ENCODE data around the gene LAMTOR2. TPM values are rescaled to one million over a fixed set of nuclear protein-coding genes. Genes with fewer than 3 reads are reported as not detected.
"Not testable (repeated sequence)": the region's sequence is repeated elsewhere in the genome, so short reads cannot be mapped to it uniquely, and the experiment has no call there.

The LAMTOR2 gene
- total RNA-seq = 64.4 TPM
- long read RNA-seq, transcript LAMTOR2-203 (4 exons, 655 nt) = major isoform, 35 of 41 reads
- long read RNA-seq, partial matches to known transcripts = 0 of 41 reads
- long read RNA-seq, other reads (novel, unspliced or antisense) = 2 of 41 reads

DNA sequence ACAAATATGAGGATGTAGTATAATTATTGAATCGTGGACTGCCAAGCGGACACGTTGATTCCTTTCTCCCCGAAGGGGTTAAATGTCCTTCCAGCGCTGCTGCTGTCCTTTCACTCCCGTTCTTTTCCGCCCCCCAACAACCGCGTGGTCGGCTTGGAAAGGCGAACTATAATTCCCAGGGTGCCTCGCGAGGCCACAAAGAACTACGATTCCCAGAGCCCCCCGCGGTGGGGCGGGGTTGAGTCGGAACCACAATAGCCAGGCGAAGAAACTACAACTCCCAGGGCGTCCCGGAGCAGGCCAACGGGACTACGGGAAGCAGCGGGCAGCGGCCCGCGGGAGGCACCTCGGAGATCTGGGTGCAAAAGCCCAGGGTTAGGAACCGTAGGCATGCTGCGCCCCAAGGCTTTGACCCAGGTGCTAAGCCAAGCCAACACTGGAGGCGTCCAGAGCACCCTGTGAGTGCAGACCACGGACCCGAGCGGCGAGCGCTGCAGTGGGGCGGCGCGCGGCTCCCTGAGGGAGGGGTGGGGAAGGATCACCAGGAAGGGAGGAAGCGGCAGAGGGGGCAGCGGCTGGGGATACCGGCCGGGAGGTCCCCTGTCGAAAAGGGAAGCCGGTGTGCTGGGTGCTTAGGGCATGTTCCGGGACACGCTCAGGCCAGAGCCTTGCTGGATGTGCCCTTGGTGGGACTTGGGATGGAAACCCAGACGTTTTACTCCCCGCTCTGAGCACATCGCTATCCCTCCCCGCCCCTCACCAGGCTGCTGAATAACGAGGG, at the start of gene LAMTOR2:
Gene LAMTOR2, plus strand, starts transcription at position 283 of the 781 bp plus-strand sequence. Its CDS starts 108 bp downstream, at position 391.
- peak; percentile 93 for ATAC-seq (ENCODE audit: poor library complexity)
- intact Hi-C loops (cut with DNase I) = no loop called here
- DNase-seq = peak; percentile 99

DNA sequence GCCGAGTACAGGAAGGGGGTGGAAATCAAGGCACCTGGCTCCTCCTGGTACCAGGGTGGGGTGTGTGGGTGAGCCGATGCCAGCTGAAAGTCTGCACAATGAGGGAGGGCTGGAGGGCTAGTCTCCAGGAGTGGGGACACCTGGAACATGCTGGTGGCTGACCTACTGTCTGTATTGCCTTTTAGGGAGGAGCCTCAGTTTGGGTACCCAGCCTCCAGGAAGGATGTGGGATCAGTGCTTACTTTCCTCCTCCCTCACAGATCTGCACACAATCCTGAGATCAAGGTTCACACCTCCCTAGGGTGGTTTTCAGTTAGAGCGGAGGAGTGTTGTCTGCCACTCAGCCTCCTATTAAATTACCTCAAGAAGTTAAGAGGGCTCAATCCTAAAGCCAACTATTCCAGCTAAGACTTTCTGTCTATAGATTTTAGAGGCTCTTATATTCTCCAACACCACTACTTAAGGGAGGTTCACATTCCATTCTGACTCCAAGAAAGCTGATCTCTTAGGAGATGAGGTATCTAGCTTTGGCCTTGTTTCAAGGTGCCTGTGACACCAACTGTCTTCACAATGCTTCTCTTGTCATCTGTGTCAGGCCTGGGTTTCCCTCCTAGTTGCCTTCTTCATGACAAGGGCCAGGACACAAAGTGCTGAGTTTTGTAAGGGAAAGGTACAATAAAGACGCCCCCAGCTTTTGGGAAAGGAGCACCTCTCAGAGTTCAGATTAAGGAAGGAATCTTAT, 49.6 kb upstream of the LAMTOR2 start:
- ATAC-seq (ENCODE audit: poor library complexity) (no peak), DNase-seq (no peak)
- intact Hi-C loops (cut with DNase I) = no loop called here

DNA sequence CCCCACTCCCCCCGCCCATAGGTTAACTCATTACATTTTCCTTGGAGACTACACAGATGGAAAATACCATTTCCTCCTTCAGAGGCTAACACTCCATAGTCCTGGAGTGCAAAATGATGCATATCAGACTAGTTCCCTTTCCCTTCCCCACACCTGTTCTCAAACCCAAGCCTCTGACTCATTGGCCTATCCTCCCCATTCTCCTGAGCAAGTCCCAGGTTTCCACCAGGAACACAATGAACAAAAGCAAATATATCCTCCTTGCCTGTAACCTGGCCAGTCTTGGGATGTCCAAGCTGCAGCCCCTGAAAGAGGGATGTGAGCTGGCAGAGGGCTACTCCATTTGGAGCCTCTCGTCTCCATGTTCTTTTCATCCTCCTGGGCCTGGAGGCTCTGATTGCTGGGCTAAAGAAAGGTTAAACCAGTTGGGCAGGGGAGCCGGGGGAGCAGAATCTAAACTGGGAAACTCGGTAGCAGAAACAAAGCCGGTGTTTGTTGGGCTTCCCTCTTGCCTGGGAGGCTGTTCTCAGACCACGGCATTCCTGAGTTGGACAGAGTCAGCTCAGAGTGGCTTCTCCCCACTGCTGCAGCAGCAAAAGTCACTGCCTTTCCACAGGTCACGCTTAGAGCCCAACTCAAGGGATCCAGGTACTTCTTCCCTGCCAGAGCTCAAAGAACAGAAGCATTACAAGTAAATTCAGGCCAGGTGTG, 47.8 kb upstream of the LAMTOR2 start:
- ATAC-seq (ENCODE audit: poor library complexity) = no peak
- DNase-seq = no peak
- intact Hi-C loops (cut with DNase I) = no loop called here

DNA sequence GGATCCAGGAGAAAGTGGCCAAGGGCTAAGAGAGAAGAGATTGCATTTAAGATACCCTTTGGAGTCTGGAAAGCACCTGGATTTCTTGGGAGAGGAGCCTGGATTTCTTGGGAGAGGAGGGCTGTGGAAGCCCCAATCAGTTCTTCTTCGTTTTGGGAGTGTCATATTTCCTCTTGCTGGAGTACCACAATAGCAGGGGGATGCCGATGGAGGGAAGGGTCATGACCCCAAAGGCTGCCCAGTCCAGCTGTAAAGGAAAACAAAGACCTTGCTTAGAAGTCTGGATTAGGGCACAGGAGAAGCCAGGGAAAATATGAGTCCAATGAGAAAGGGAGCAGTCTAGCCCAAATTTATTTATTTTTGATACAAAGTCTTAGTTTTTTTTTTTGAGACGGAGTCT, 45.2 kb upstream of the LAMTOR2 start:
- DNase-seq (no peak), ATAC-seq (ENCODE audit: poor library complexity) (no peak)
- intact Hi-C loops (cut with DNase I) = no loop called here

DNA sequence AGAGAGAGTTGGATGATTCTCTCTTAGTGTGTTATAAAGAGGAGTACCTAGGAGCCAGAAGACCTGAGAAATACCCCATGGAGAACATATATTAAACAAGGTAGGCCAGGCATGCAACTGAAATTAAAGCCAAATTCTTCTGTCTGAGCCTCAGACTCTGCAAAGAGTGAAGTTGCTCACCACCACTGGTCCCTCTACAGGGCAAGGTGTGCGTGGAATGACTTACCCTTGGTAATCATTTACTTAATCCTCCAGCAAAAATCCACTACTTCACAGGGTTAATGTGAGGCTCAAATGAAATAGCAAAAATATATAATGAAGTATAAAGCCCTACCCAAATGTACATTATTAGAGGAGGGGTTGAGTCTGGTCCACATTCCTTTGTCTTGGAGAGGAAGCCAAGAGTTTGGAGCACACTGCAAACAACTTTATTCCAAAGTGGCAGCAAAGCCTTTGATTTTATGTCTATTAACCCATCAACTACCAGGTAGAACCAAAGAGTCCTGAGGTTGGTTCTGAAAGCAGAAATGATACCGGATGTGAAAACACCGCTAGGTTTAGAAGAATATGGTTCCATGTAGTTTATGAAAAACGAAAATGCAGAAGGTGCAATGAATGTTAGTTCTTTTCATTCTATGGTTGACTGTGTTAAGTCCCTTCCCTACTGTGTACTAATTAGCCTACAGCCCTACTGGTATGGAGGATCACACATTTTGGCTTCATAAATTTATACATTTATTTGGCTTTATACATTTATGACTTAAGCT, 42.3 kb upstream of the LAMTOR2 start:
- DNase-seq = no peak
- no peak for ATAC-seq (ENCODE audit: poor library complexity)
- intact Hi-C loops (cut with DNase I) = no loop called here

DNA sequence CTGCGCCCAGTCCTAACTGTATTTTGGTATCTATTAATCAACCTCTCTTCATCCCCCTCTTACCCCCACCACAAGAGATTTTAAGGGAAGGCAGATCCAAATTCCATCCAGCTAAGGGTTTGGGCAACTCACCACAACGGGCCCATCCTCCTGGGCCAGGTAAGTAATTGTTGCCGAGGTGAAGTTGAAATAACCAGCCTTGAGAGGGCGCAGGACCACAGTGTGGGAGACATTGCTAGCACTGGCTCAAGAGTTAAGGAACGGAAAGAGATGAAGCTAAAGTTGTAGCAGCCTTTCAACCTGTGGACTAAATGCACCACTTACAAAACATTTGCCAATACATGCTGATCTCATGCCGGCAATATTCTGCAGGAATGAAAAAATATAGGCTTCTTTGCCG, 39.8 kb upstream of the LAMTOR2 start:
- DNase-seq = no peak
- intact Hi-C loops (cut with DNase I) = no loop called here
- ATAC-seq (ENCODE audit: poor library complexity) = no peak

DNA sequence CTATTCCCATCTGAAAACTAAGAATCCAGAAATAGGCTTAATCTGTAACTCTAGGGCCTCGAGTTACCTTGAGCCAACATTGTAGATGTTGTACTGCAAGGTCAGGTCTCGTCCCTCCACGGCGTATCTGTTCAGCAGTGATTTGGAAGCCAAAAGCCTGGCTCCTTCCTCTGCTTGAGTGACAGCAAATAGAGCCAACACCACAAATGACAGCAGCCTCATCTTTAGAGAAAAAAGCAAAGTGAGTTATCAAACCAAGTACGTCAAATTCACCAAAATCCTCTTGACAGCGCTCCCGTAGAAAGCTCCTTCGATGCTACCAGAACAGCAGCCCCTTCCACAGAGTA, 34.7 kb upstream of the LAMTOR2 start:
- ATAC-seq (ENCODE audit: poor library complexity) = no peak
- DNase-seq = no peak
- intact Hi-C loops (cut with DNase I) = no loop called here

DNA sequence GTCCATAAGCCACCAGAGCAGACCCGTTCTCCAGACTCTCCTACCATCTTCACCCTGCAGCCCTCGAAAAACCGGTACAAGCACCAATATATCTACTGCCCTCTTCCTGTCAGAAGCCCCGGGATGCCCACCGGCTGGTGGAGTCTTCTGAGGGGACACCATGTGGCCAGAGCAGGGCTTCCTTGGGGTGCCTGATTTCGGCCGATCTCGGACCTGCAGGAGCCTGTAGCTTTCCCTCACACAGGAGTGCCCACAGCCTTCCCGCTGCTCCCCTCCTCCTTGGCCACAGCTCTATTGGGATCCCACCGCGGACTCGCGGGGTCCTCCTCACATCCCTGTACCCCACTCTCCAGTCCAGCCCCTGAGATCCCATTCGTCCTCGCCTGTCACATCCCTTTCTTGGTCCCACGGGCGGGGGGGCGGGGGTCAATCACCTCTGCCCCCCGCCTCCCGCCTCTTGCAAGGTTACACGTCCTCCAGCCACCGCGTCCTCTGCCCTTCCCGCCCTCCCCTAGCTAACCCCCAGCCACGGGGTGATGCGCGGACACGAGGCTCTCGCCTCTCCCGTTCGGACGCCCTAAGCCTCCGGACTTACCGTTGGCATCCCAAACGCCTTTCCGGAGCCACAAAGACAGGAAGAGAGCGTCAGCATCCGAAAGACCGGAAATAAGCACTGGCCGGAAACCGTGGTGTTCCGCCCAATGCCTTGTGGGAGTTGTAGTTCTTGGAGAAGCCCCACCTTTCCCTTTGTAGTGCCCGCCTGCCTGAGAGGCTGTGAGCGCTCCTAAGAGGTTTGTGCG, 34.1 kb upstream of the LAMTOR2 start, which contains the start of gene SSR2:
Gene SSR2, minus strand, starts transcription at position 659 of the 800 bp plus-strand sequence. CDS start 784 bp downstream, outside the sequence.
- intact Hi-C loops (cut with DNase I) = no loop called here
- peak; percentile 99 for ATAC-seq (ENCODE audit: poor library complexity)
- peak; percentile 87 for DNase-seq

DNA sequence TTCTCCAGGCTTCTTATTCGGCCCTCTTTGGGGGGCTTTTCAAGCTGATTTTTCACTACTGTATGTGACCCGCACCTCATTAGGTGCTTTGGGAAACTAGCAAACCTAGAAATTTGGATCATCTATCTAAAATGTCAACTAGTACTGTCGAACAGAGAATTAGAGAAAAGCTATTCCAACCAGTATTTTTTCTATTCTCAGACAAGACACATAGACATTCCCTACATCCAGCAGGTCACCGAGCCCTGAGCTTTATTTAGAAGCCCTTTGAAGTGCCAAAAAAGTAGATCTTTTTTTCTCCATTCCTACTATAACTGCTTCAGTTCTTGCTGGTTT, 33.5 kb upstream of the LAMTOR2 start:
- intact Hi-C loops (cut with DNase I) = no loop called here
- no peak for ATAC-seq (ENCODE audit: poor library complexity)
- no peak for DNase-seq

DNA sequence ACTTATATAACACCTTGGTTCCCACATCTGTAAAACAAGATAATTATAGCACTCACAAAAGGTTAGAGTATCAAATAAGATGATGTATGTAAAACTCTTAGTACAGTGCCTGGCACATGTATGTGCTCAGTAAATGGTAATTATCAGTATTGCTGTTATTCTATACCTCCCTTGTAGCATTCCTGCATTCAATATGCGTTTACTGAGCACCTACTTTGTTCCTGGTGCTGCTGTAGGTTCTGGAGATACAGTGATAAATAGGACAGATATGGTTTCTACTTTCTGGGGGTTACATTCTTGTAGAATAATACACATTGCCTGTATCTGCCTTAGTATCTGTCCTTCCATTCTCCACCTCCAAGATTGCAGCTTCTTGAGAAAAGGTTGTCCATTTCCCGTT, 32.6 kb upstream of the LAMTOR2 start:
- ATAC-seq (ENCODE audit: poor library complexity) = no peak
- intact Hi-C loops (cut with DNase I) = no loop called here

DNA sequence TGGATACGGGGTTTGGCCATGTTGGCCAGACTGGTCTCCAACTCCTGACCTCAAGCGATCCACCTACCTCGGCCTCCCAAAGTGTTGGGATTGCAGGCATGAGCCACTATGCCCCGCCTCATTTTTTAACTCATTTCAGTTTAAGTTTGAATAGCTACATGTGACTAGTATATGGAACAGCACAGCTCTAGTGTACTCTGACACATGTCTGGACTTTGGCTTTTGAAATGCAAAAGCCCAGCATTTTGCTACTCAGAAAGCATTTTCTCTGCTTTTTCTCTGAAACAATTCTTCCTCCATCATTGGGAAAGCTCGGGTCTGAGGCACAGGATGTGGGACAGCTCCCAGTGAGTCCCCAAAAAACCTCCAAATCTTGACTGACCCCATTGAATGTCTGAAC, 29.8 kb upstream of the LAMTOR2 start:
- ATAC-seq (ENCODE audit: poor library complexity) (no peak), DNase-seq (no peak)
- intact Hi-C loops (cut with DNase I) = no loop called here

More for the DNA sequence above, 32.6 kb upstream of the LAMTOR2 start:
- no peak for DNase-seq

DNA sequence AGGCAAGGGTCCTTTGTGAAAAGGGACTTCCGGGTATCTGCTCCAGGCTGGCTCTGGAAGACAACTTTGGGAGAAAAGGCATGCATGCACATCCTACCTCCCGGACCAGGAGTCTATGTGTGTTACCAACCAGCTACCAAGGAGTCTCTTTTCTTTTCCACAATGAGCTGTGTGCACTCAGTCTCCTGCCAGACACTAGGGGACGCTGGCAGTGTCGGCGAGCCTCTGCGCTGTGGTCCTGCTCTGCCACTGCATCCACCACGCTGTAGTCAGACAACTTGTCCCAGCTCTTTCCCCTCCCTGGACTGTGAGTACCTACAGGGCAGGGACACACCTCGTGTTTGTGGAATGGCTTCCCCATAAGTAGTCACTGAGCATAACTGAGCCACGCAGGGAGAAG, 28.7 kb upstream of the LAMTOR2 start:
- DNase-seq (no peak), ATAC-seq (ENCODE audit: poor library complexity) (peak; percentile 59)
- intact Hi-C loops (cut with DNase I) = no loop called here

DNA sequence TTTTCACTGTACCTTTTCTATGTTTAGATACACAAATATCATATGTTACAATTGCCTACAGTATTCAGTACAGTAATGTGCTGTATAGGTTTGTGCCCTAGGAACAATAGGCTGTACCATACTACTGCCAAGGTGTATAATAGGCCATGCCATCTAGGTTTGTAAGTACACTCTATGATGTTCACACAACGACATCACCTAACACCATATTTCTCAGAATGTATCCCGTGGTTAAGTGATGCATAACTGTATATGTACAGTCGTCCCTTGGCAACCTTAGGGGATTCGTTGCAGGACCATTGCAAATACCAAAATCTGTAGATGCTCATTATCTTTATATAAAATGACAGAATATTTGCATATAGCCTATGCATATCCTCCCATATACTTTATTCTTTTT, 28.0 kb upstream of the LAMTOR2 start:
- no peak for DNase-seq
- intact Hi-C loops (cut with DNase I) = no loop called here
- ATAC-seq (ENCODE audit: poor library complexity) = no peak

DNA sequence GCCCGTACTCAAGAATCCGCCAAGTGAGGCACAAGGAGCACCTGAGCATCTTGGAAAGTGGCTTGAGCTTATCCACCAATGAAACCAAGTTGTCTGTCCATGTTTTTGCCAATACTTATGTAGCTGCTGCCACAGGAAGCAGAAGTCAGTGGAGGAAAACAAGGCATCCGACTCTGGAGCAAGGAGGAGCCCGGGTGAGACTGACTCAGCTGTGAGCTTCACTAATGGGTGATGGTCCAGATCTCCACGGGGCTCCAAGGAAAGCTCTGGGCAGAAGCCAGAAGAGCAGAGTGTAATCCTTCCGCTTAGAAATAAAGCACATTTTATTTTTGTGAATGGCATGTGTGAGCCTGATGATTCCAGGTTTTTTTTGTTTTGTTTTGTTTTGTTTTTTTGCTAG, 21.6 kb upstream of the LAMTOR2 start:
- ATAC-seq (ENCODE audit: poor library complexity) (no peak), DNase-seq (no peak)
- intact Hi-C loops (cut with DNase I) = no loop called here

DNA sequence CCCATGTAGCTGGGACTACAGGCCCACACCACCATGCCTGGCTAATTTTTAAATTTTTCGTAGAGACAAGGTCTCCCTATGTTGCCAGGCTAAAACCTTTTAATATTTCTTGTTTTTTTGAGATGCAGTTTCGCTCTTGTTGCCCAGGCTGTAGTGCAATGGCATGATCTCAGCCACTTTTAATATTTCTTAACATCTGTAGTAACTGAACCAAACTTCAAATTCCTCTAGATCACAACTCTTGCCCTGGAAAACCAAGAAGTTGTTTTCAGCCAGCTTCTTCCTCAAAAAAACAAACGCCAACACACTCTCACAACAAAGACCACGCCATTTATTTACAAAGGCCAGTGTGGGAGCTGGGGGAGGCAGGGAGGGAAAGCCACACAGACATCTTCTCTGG, 19.6 kb upstream of the LAMTOR2 start:
- intact Hi-C loops (cut with DNase I); ATAC-seq (ENCODE audit: poor library complexity); DNase-seq: not testable (repeated sequence)

DNA sequence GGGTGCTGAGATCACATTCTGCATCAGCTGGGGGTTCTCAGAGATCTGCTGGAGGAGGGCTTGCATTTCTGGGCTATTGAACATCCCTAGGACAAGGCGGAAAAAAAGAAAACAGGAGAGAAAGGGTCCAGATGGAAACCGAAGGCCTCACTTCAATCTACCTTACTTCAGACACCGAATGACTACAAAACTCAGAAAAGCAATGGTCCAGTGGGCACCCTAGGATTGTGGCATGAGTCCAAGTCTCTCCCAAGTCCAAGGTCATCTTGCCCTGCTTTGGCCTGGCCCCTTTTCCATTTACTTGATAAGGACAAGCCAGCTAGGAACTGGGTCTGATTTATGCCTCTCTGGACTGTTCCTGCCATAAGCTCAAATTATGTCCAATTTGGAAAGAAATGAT, 11.8 kb upstream of the LAMTOR2 start:
- no peak for DNase-seq
- intact Hi-C loops (cut with DNase I) = no loop called here
- ATAC-seq (ENCODE audit: poor library complexity) = no peak

DNA sequence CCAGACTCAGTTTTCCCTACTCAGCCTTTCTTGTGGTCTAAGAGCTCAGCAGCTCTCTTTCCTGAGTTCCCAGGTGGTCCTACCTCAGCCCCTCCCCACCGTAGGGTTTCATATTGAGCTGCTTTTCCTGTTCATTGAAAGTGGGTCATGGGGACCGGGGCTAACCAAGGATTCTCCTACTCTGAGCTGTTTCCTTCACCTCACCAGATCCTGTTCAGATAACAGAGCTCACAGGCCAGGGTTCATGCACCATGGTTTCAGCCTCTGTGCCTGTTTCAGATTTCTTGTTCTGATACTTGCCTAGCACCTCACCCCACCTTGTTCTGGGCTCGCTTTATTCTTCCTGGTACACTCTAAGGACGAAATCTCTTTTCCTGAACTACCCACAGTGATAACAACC, 9.5 kb upstream of the LAMTOR2 start:
- intact Hi-C loops (cut with DNase I) = no loop called here
- no peak for DNase-seq
- no peak for ATAC-seq (ENCODE audit: poor library complexity)

DNA sequence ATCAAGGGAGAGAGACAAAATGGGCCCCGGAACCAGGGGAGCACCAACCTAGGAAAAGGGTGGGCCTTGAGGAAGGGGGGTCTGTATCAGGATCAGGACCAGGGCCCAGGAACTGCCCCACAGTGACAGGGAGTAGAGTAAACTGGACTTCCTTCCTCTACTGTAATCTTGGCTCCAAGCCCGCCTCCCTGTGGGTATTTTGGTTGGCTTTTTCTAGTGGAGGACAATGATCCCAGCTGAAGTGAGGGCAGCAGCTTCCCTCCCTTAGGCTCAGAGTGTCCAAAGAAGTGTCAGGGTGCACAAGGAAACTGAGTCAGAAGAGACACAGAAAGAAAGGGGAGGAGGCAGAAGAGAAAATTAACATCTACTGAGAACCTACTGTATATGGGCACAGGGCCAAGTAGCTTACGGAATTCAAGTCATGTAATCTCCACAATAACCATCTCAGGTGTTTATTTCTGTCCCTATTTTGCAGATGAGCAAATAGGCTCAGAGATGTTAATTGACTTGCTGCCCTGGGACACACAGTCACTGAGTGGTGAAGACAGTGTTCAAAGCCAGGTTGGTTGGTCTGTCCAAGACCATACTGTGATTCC, 5.8 kb upstream of the LAMTOR2 start:
- ATAC-seq (ENCODE audit: poor library complexity) (no peak), DNase-seq (no peak)
- intact Hi-C loops (cut with DNase I) = no loop called here

Measured in Right ventricle myocardium superior (tissue), 1 donor.